GM06990 (cell line): ENCODE results near the gene ZMIZ2.

Source experiments
- DNase-seq: peaks from one replicate; pipeline ENCODE4 v3.0.0-alpha.2; 2011; ENCODE audit not compliant: insufficient read length; ENCODE audit errors: extremely low read depth
- H3K27me3 ChIP-seq: replicated peaks from 2 replicates; pipeline ENCODE4 v1.6.0; 2011; ENCODE audit warnings: low read length; ENCODE audit not compliant: control insufficient read depth, insufficient read depth
- H3K36me3 ChIP-seq: 2 replicates; pipeline ENCODE4 v1.5.1; 2011; ENCODE audit warnings: low read length; ENCODE audit not compliant: control insufficient read depth, insufficient read depth
- H3K4me3 ChIP-seq: replicated peaks from 2 replicates; pipeline ENCODE4 v1.5.1; 2011; ENCODE audit warnings: low read depth, mild to moderate bottlenecking, control low read depth, low read length
- TF ChIP-seq, protein P1 (sequence below): IDR thresholded peaks from 2 replicates; pipeline ENCODE4 v1.5.1; 2011; ENCODE audit warnings: low read length, control low read depth, mild to moderate bottlenecking, inconsistent platforms; ENCODE audit not compliant: insufficient read depth, poor library complexity, severe bottlenecking

The ZMIZ2 gene

DNA sequence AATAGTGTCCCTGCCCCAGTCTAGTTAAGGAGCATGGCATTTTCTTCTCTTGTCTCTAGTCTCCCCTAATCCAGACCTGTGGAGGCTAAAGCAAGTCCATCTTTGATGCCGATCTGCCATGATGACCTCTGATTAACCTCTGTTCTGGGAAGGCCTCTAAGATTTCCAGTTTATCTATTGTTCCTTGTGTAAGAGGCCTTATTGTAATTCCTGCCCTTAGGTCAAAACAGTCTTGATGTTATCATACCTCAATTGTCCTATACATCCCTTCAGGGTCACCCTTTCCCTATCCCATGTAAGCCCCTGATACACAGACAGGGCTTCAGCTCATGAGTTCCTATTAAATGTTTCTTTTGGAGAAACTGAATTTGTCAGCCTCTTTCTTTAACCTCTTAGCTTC lies 4.9 kb upstream of the ZMIZ2 start:
- TF ChIP-seq, protein P1, sequence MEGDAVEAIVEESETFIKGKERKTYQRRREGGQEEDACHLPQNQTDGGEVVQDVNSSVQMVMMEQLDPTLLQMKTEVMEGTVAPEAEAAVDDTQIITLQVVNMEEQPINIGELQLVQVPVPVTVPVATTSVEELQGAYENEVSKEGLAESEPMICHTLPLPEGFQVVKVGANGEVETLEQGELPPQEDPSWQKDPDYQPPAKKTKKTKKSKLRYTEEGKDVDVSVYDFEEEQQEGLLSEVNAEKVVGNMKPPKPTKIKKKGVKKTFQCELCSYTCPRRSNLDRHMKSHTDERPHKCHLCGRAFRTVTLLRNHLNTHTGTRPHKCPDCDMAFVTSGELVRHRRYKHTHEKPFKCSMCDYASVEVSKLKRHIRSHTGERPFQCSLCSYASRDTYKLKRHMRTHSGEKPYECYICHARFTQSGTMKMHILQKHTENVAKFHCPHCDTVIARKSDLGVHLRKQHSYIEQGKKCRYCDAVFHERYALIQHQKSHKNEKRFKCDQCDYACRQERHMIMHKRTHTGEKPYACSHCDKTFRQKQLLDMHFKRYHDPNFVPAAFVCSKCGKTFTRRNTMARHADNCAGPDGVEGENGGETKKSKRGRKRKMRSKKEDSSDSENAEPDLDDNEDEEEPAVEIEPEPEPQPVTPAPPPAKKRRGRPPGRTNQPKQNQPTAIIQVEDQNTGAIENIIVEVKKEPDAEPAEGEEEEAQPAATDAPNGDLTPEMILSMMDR = no peak
- Histone ChIP-seq H3K4me3 (no peak overlapping the region), H3K27me3 (no peaks in the 10 kb centered on the region), H3K36me3 (no peaks in the 10 kb centered on the region)
- no peak for DNase-seq

DNA sequence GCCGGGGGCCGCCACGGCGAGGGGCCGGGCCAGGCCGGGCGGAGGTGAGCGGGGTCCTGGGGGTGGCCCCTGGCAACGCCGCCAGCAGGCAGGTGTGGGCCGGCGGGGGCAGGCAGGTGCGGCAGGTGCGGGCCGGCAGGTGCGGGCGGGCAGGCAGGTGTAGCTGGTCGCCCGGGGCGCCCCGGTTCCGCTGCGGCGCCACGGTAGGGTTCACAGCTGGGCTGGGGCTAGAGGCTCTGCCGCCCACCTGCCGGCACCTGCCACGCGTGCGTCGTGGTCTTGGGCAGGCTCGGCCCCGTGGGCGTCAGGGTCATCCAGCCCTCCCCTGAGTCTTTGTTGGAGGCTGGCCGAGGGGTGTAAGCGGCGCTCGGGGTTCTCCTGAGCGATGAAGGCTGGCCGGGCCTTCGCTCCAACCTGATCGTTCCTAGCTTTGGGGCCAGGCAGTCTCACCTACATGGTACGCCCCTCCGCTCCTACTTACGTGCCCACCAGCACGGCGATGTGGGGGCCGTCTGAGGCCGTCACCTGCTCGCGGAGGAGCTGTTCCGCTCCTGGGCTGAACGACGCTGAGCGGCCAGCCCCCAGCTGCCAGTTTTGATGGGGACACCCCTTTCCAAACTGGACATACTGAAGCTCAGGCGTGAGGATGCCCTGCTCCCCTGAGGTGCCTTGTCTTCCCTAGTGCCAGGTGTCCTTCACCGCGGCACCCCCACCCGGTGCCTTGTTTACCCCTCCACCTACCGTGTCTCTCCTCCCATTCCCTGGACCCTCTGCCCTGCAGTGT lies 493 bp downstream of the ZMIZ2 start:
- TF ChIP-seq, protein P1 = peak; percentile 1
- DNase-seq = peak; percentile 69
- Histone ChIP-seq H3K27me3 (no peaks in the 10 kb centered on the region), H3K36me3 (0 out of 2 replicates have a peak, but pooled peaks cover 2% of the 10 kb centered on the region), H3K4me3 (peak overlapping the region; percentile 94)

DNA sequence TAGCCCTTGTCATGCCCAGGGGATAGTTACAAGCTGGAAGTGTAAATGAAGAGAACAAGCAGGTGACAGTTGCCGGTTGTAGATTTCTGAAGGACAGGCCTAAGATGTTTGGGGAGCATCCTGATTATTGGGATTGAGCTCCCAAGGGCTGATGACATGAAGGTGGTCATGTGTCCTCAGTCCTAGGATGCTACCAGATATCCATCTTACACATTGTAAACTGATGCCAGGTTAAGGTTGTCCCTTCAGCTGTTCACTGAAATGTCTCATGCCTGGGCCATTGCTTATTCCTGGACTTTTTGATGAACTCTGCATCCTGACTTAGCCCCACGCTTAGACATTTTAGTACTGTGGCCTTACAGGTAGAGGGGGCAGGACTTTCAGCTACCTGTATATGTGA lies 1.3 kb downstream of the ZMIZ2 start:
- H3K36me3 ChIP-seq = peaks cover 5% of the 10 kb centered on the region
- H3K27me3 ChIP-seq = no peaks in the 10 kb centered on the region
- TF ChIP-seq, protein P1 = no peak
- DNase-seq = no peak
- peak overlapping the region; percentile 94 for H3K4me3 ChIP-seq

DNA sequence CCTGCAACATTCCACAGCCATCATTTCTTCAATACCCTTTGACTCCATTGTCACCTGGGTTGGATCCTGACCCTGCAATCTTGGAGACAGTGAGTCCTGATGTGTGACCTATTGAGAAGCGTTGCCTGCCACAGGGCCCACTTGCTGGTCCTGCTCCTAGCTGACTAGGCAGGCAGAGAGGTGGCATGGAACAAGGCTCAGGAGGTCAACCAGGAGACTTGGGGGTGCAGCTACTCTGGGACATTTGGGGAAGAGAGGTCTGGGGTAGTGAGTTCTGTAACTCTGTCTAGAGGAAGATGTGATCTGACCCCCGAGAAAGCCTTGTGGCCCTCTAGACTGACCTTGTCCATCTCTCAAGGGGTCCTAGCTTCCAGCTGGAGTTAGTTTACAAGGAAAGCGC lies 1.8 kb downstream of the ZMIZ2 start:
- H3K4me3 ChIP-seq = peak overlapping the region; percentile 94
- DNase-seq = no peak
- H3K36me3 ChIP-seq = peaks cover 7% of the 10 kb centered on the region
- TF ChIP-seq, protein P1 = no peak
- no peaks in the 10 kb centered on the region for H3K27me3 ChIP-seq

DNA sequence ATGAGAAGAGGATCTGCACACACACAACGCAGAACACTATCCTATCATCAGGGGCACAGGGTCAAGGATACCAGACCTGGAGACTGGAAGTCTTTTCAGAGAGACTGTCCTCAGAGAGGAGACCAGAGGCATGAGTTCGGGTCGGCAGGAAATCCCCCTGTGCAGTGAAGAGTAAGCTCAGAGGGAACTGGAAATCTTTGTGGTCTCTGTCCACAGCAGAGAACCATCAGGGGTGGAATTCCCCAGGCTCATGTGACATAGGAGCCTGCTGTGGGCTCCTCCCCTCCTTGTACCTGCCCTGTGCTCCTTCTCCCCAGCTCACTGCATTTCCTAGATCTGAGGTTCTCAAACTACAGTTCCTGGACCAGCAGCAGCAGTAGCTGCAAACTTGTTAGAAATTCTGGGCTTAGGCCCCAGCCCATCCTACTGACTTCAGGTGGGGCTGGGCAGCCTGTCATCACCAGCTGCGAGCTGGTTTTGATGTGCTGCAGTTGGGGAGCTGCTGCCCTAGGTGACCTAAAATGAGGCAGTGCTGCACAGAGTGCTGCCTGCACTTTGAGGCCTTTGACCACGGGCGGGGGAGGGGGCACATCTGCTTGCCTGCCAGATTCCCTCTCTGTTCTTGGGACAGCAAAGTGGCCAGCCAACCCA lies 2.4 kb downstream of the ZMIZ2 start:
- DNase-seq = peak; percentile 76
- Histone ChIP-seq H3K36me3 (peaks cover 8% of the 10 kb centered on the region), H3K27me3 (no peaks in the 10 kb centered on the region), H3K4me3 (peak overlapping the region; percentile 94)
- TF ChIP-seq, protein P1 = no peak
